Neutrophil (primary cell): ENCODE measurements around the gene SOD3.

ENCODE experiments used
- H3K27ac ChIP-seq: fragments of 200-600 bp; sonication (generic); 2 replicates; pipeline ENCODE4 v1.5.1; 2016; ENCODE audit warnings: mild to moderate bottlenecking, moderate library complexity
- H3K27me3 ChIP-seq: fragments of 200-600 bp; sonication (generic); 2 replicates; pipeline ENCODE4 v1.6.0; 2016; ENCODE audit warnings: mild to moderate bottlenecking
- H3K36me3 ChIP-seq: fragments of 200-600 bp; sonication (generic); 2 replicates; pipeline ENCODE4 v1.5.1; 2017
- H3K4me1 ChIP-seq, 2 experiments: fragments of 200-600 bp in 1 of 2; sonication (generic) in 1 of 2; 1 replicate in 1 of 2; 2 replicates in 1 of 2; pipeline versions ENCODE4 v1.5.1 to v1.6.1; 2013 to 2016; ENCODE audit warnings: low read depth in 1 of 2, low read length in 1 of 2, mild to moderate bottlenecking in 1 of 2, moderate library complexity in 1 of 2; ENCODE audit not compliant: control insufficient read depth in 1 of 2, insufficient read depth in 1 of 2
- H3K4me3 ChIP-seq, 2 experiments: fragments of 200-600 bp in 1 of 2; sonication (generic) in 1 of 2; 1 replicate in 1 of 2; 2 replicates in 1 of 2; pipeline ENCODE4 v1.5.1; 2013 to 2016; ENCODE audit warnings: low read depth in 1 of 2, low read length in 1 of 2, mild to moderate bottlenecking in 1 of 2, moderate library complexity in 1 of 2
- H3K9me3 ChIP-seq: fragments of 200-600 bp; sonication (generic); 2 replicates; pipeline ENCODE4 v1.5.1; 2016
- CTCF ChIP-seq: fragments of 200-600 bp; sonication (generic); IDR thresholded peaks from 2 replicates; pipeline ENCODE4 v1.5.1; 2016; ENCODE audit warnings: antibody characterized with exemption

SOD3 gene

DNA sequence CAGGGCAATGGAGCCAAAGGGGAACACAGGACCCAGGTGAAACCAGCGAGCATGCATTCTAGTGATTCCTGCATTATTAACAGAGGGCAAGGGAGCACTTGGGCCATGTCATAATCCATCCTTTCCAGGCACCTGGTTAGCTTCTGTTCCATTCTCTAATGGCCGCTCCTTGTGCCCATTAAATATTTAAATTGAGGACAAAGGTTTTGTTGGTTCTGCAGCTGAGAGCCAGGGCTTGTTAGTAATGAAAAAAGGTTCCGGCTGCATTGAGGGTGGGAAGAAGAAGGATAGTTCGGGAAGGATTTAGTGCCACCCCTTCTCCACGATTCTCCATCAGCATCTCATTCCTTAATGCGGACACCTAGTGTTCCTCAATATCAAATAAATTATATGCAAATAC, 13.6 kb downstream of the SOD3 start:
- Histone ChIP-seq H3K9me3 (no peaks in the 10 kb centered on the region), H3K36me3 (no peaks in the 10 kb centered on the region), H3K4me1 (no peaks in the 10 kb centered on the region), H3K4me3 (no peak overlapping the region), H3K27me3 (no peaks in the 10 kb centered on the region), H3K27ac (no peak overlapping the region)
- no peak for TF ChIP-seq CTCF

GRCh38 chr4:24809376-24809775, 14.0 kb downstream of the SOD3 start:
- Histone ChIP-seq H3K27me3 (no peaks in the 10 kb centered on the region), H3K27ac (no peak overlapping the region), H3K36me3 (no peaks in the 10 kb centered on the region), H3K9me3 (no peaks in the 10 kb centered on the region), H3K4me1 (no peaks in the 10 kb centered on the region), H3K4me3 (no peak overlapping the region)
- TF ChIP-seq CTCF: no peak

DNA sequence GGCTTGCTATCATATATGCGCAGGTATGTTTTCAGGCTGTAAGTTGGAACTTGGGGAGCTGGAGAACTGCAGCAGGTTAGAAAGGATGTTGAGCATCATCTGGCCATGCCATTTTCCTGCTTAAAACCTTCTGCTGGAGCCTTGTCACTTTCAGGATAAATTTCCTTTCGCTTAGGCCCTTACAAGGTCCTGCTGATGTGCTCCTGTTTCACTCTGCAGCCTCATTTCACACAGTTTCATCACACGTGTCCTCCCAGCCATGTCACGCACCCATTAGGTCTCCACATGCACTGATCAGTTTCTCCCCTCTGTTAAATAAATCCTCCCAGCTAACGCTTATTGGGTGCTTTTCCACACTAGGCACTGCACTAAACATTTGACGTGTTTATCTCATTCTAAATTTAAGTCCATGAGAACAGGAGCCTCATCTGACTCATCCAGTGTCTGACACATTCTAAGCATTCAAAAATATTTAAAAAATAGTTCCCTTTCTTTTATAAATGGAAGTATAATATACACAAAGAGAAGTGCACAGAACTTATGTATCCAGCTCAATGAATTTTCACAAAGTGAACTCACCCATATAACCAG, 14.5 kb downstream of the SOD3 start:
- H3K4me1 ChIP-seq: no peaks in the 10 kb centered on the region
- no peak overlapping the region for H3K27ac ChIP-seq
- H3K36me3 ChIP-seq: no peaks in the 10 kb centered on the region
- no peak for TF ChIP-seq CTCF
- H3K27me3 ChIP-seq: no peaks in the 10 kb centered on the region
- H3K4me3 ChIP-seq: no peak overlapping the region
- no peaks in the 10 kb centered on the region for H3K9me3 ChIP-seq

DNA sequence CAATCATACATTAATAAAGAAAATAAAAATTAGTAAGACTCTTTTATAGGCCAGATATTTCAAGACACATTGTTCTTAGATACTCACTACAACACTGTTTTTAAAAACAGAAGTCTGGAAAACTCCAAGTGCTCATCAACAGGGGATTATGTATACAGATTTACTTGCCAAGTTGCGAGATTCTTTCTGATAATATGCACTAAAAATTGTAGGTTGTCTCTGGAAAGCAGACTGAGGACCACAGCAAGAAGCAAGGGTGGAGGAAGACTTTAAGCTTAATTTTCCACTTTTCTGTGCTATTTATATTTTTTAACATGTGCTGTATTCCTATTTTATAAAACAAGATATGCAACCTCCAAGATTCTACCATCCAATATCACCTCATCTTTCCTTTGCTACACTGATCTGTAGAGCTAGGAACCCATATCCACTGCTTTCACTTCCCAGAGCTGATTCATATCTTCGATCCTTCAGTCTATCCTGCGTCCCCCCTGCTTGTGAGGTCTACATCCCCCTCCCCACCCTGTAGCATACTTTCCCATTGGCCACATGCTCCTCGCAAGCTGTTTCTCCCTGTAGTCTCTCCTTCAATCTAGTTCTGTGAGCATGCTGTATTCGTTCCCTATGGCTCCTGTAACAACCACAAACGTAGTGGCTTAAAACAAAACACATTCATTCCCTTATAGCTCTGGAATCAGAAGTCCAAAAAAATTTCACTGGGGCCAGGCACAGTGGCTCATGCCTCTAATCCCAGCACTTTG, 15.7 kb downstream of the SOD3 start:
- Histone ChIP-seq H3K9me3 (no peaks in the 10 kb centered on the region), H3K27ac (no peak overlapping the region), H3K36me3 (no peaks in the 10 kb centered on the region), H3K4me1 (no peaks in the 10 kb centered on the region), H3K27me3 (no peaks in the 10 kb centered on the region), H3K4me3 (no peak overlapping the region)
- no peak for TF ChIP-seq CTCF

- no peak for TF ChIP-seq CTCF
- Histone ChIP-seq H3K9me3 (no peaks in the 10 kb centered on the region), H3K4me1 (no peaks in the 10 kb centered on the region), H3K36me3 (no peaks in the 10 kb centered on the region), H3K27ac (no peak overlapping the region), H3K4me3 (no peak overlapping the region), H3K27me3 (no peaks in the 10 kb centered on the region)
Measured at GRCh38 chr4:24813732-24814131, 18.4 kb downstream of the SOD3 start.
